Putamen (tissue), 1 donor: ENCODE measurements around the gene NFE2L2.
"Not testable (repeated sequence)": the region's sequence is repeated elsewhere in the genome, so short reads cannot be mapped to it uniquely, and the experiment has no call there.

Experiments
- DNase-seq: peaks from one replicate; pipeline ENCODE4 v3.0.0-alpha.2; 2016; ENCODE audit warnings: low spot score

Gene NFE2L2

GRCh38 chr2:177234267-177234666 lies 30.3 kb downstream of the NFE2L2 start:
- peak; percentile 66 for DNase-seq

- no peak for DNase-seq
Observed at GRCh38 chr2:177232098-177232704, 32.3 kb downstream of the NFE2L2 start.

GRCh38 chr2:177231270-177231669 lies 33.3 kb downstream of the NFE2L2 start:
- no peak for DNase-seq

GRCh38 chr2:177229442-177230242 lies 34.9 kb downstream of the NFE2L2 start:
- DNase-seq = no peak

- no peak for DNase-seq
Observed at GRCh38 chr2:177225965-177226360, 38.6 kb downstream of the NFE2L2 start.

GRCh38 chr2:177223436-177223835 lies 41.1 kb downstream of the NFE2L2 start:
- not testable (repeated sequence) for DNase-seq

DNA sequence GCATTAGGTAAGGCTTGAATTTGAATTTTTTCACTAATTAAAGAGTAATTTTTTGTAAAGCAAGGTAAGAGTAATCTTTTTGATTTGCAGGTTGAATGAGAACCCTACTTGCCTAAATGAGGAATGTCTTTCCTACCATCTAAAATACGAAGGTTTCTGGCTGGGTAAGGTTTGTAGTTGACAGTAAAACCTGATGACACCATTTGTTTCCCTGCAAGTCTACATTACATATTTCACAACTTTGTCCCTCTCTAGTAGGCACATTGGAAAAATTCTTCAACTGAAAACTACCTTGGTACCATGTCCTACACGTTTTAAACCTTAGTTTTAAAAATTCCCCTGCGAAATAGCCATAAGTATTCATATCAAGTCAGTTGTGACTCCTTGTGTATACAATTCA lies 42.6 kb downstream of the NFE2L2 start:
- no peak for DNase-seq

DNA sequence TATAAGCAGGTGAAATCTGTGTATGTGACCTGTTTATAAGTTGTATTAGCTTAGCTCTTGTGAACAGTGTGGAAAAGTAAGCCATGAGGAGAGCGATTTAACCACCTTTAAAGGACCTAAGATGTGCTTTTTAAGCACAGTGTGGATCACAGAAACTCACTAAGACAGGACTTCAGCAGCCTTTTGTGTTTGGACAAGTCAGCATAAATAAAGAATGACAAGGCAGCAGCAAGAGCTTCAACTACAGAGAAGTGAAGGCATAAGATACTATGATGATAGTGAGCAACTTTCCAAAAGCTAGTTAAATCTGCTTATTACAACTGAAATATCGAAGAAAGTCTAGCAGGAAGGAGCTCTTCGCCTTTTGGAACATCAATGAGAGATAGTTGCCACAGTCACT lies 43.0 kb downstream of the NFE2L2 start:
- no peak for DNase-seq

GRCh38 chr2:177219787-177220186 lies 44.7 kb downstream of the NFE2L2 start:
- not testable (repeated sequence) for DNase-seq

- no peak for DNase-seq
Observed at GRCh38 chr2:177217247-177217843, 47.2 kb downstream of the NFE2L2 start.

GRCh38 chr2:177212891-177213856 lies 51.4 kb downstream of the NFE2L2 start:
- peak; percentile 83 for DNase-seq

- DNase-seq = peak; percentile 100
Observed at GRCh38 chr2:177212106-177212890, 52.2 kb downstream of the NFE2L2 start, which contains the start of gene HNRNPA3. Gene HNRNPA3, plus strand, starts transcription at chr2:177212794. Its CDS starts 6 bp downstream, at chr2:177212800.

- no peak for DNase-seq
Observed at GRCh38 chr2:177211576-177212105, 52.9 kb downstream of the NFE2L2 start.

GRCh38 chr2:177211169-177211568 lies 53.4 kb downstream of the NFE2L2 start:
- DNase-seq = no peak

DNA sequence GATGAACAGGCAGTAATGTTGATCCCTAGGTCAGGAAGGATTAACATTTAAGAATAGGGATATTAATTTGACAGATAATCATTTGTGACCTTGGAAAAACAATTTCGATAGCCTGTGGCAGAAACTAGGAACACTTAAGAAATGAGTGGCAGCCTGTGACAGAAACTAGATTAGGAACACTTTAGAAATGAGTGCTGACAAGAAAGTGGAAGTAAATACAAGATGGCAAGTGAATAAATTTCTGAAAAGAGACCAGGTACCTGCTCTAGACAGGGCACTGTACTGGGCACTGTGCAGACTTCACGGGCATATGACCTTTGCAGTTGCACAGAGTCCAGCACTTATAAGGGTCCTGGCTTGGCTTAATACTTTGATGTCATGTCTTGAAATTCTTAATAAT lies 57.4 kb downstream of the NFE2L2 start:
- no peak for DNase-seq

GRCh38 chr2:177204417-177204816 lies 60.1 kb downstream of the NFE2L2 start:
- DNase-seq = no peak

- DNase-seq = no peak
Observed at GRCh38 chr2:177201919-177202346, 62.6 kb downstream of the NFE2L2 start.

DNA sequence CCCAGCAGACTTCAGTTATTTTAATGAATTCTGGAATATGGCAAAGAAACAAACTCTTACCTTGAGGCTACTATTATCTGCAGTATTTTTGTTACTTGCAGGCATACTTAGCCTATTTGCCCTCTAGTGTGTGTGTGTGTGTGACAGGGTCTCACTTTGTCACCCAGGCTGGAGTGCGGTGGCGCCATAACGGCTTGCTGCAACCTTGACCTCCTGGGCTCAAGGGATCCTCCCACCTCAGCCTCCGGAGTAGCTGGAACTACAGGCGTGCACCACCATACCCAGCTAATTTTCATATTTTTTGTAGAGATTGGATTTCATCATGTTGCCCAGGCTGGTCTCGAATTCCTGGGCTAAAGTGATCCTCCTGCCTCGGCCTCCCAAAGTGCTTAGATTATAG lies 64.1 kb downstream of the NFE2L2 start:
- DNase-seq = not testable (repeated sequence)

DNA sequence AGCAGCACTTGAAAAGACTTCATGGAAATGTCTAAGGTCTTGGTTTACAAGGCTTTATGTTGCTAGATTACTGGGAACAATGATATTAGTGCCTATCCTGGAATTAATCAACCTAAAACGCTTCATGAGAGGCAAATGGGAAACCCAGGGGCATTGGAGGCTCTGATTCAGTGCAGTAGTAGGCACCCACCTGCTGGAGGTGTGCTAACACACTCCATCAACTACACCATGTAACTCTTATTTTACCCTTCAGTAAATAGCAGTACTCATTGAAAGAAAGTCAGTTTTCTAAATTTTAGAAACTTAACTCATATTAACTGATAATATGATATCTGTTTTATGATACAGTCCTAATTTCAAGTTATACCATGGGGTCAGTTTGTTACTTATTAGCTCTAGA lies 69.3 kb downstream of the NFE2L2 start:
- DNase-seq = no peak

DNA sequence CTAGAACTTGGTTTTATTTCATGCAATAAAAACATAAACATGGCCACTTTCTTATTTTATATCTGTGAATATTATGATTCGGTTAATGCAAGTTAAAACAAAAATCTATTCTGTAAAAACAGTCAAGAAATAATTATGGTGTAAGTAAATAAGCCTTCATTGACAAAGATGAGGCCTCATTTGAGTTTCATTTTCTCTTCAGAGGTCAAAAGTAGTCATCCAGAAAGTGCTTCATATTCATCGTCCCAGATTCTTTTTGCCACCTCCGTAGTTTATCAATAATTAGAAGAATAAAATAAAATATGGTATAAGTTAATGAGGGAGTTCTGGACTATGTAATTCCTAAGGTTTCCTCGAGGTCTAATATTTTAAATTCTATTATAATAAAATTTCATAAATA lies 71.3 kb downstream of the NFE2L2 start:
- no peak for DNase-seq

- DNase-seq = no peak
Observed at GRCh38 chr2:177192788-177193187, 71.7 kb downstream of the NFE2L2 start.
